PC-3 (cell line): Measurements from ENCODE around the gene RASAL1.

Experiments
- CTCF ChIP-seq: fragments of 300-600 bp; sonication (generic); conservative IDR thresholded peaks from 2 replicates; pipeline ENCODE4 v1.5.1; 2017; ENCODE audit warnings: antibody characterized with exemption, low read depth, mild to moderate bottlenecking, low read length
- EZH2 ChIP-seq: fragments of 300-600 bp; sonication (generic); IDR thresholded peaks from one replicate; pipeline ENCODE4 v1.6.1; 2017; ENCODE audit warnings: antibody characterized with exemption, mild to moderate bottlenecking, low read length; ENCODE audit not compliant: unreplicated experiment
- EZH2phosphoT487 ChIP-seq: fragments of 300-600 bp; sonication (generic); IDR thresholded peaks from 2 replicates; pipeline ENCODE4 v1.6.1; 2018; ENCODE audit warnings: mild to moderate bottlenecking, antibody characterized with exemption, low read length, borderline replicate concordance

- TF ChIP-seq EZH2: no peak
- no peak for TF ChIP-seq CTCF
- TF ChIP-seq EZH2phosphoT487: no peak
These were observed 7.3 kb upstream of the RASAL1 start for GRCh38 chr12:113142886-113143332.
